Activated CD4-positive, alpha-beta T cell treated with anti-CD3 and anti-CD28 coated beads, Interleukin-2, amount 10 ng/mL, durations not matched to agents 24 days and 14 days (primary cell): ENCODE data around the gene KIF2A. TPM values are rescaled to one million over a fixed set of nuclear protein-coding genes. Genes with fewer than 3 reads are reported as not detected.

Experiments
- DNase-seq: peaks from one replicate; pipeline ENCODE4 v3.0.0; 2022
- H3K27ac Mint-ChIP-seq: one replicate; pipeline ENCODE4 v1.8.0; 2022; ENCODE audit warnings: mild to moderate bottlenecking, mixed read lengths
- H3K27me3 Mint-ChIP-seq: one replicate; pipeline ENCODE4 v1.8.0; 2022; ENCODE audit warnings: mixed read lengths
- H3K36me3 Mint-ChIP-seq: one replicate; pipeline ENCODE4 v1.8.0; 2022; ENCODE audit warnings: low read depth, mild to moderate bottlenecking, mixed read lengths
- H3K4me1 Mint-ChIP-seq: one replicate; pipeline ENCODE4 v1.8.0; 2021; ENCODE audit warnings: mixed read lengths
- H3K4me3 Mint-ChIP-seq: one replicate; pipeline ENCODE4 v1.8.0; 2022; ENCODE audit warnings: mild to moderate bottlenecking, moderate library complexity, mixed read lengths
- H3K9me3 Mint-ChIP-seq: one replicate; pipeline ENCODE4 v1.8.0; 2021; ENCODE audit warnings: mixed read lengths
- intact Hi-C: fragments of 100-400 bp; cut with micrococcal nuclease; formaldehyde crosslinking; loops from one replicate; pipeline ENCODE4 v1.15.1; 2023
- total RNA-seq: library from RNA; stranded (reverse); gene quantifications from 2 replicates; pipeline ENCODE4 v1.2.3, GENCODE V29; 2022

The KIF2A gene
- total RNA-seq, 1 donor from 2014 or later, result 238 TPM

- Mint-ChIP-seq H3K27ac (peak overlapping the region; percentile 98), H3K4me1 (peaks cover 49% of the 10 kb centered on the region), H3K27me3 (no peaks in the 10 kb centered on the region), H3K4me3 (peak overlapping the region; percentile 100), H3K36me3 (peaks cover 37% of the 10 kb centered on the region), H3K9me3 (no peaks in the 10 kb centered on the region)
- no peak for DNase-seq
- intact Hi-C loops, result loop anchor here (1.0 to 5.0 kb wide), 4 partner anchors 16 to 973 kb away; partner anchors contain the start of genes DIMT1 and ZSWIM6
Observed at GRCh38 chr5:62305358-62305714, 670 bp upstream of the KIF2A start.

- H3K4me1 Mint-ChIP-seq, result peaks cover 55% of the 10 kb centered on the region
- DNase-seq, result no peak
- peak overlapping the region; percentile 100 for H3K27ac Mint-ChIP-seq
- H3K9me3 Mint-ChIP-seq, result no peaks in the 10 kb centered on the region
- intact Hi-C loops, result loop anchor here (2.0 to 5.0 kb wide), 5 partner anchors 34 to 974 kb away; partner anchors contain the start of gene ZSWIM6
- peak overlapping the region; percentile 100 for H3K4me3 Mint-ChIP-seq
- H3K27me3 Mint-ChIP-seq, result no peaks in the 10 kb centered on the region
- peaks cover 47% of the 10 kb centered on the region for H3K36me3 Mint-ChIP-seq
Observed at GRCh38 chr5:62306323-62306895, 403 bp downstream of the KIF2A start.

- H3K9me3 Mint-ChIP-seq, result no peaks in the 10 kb centered on the region
- peak overlapping the region; percentile 100 for H3K4me3 Mint-ChIP-seq
- H3K4me1 Mint-ChIP-seq, result peaks cover 60% of the 10 kb centered on the region
- H3K36me3 Mint-ChIP-seq, result peaks cover 53% of the 10 kb centered on the region
- H3K27me3 Mint-ChIP-seq, result no peaks in the 10 kb centered on the region
- peak; percentile 87 for DNase-seq
- H3K27ac Mint-ChIP-seq, result peak overlapping the region; percentile 100
- intact Hi-C loops, result loop anchor here (2.0 to 5.0 kb wide), 5 partner anchors 34 to 975 kb away; partner anchors contain the start of gene ZSWIM6
Observed at GRCh38 chr5:62306896-62307689, 1.1 kb downstream of the KIF2A start.

GRCh38 chr5:62308439-62308838, 2.4 kb downstream of the KIF2A start:
- no peak for DNase-seq
- intact Hi-C loops, result loop anchor here (5.0 kb wide), 1 partner anchor 976 kb away; the partner anchor contains the start of gene ZSWIM6
- Mint-ChIP-seq H3K4me3 (peak overlapping the region; percentile 100), H3K36me3 (peaks cover 59% of the 10 kb centered on the region), H3K9me3 (no peaks in the 10 kb centered on the region), H3K27me3 (no peaks in the 10 kb centered on the region), H3K27ac (peak overlapping the region; percentile 100), H3K4me1 (peaks cover 66% of the 10 kb centered on the region)

GRCh38 chr5:62309107-62309506, 3.1 kb downstream of the KIF2A start:
- Mint-ChIP-seq H3K27me3 (no peaks in the 10 kb centered on the region), H3K9me3 (no peaks in the 10 kb centered on the region), H3K27ac (peak overlapping the region; percentile 58), H3K36me3 (peaks cover 61% of the 10 kb centered on the region), H3K4me3 (peak overlapping the region; percentile 69), H3K4me1 (peaks cover 65% of the 10 kb centered on the region)
- no peak for DNase-seq
- intact Hi-C loops, result loop anchor here (5.0 kb wide), 1 partner anchor 977 kb away; the partner anchor contains the start of gene ZSWIM6

GRCh38 chr5:62310426-62311143, 4.6 kb downstream of the KIF2A start:
- no peaks in the 10 kb centered on the region for H3K9me3 Mint-ChIP-seq
- H3K4me1 Mint-ChIP-seq, result peaks cover 66% of the 10 kb centered on the region
- DNase-seq, result no peak
- intact Hi-C loops, result no loop called here
- H3K4me3 Mint-ChIP-seq, result peak overlapping the region; percentile 69
- H3K27me3 Mint-ChIP-seq, result no peaks in the 10 kb centered on the region
- H3K36me3 Mint-ChIP-seq, result peaks cover 66% of the 10 kb centered on the region
- peak overlapping the region; percentile 61 for H3K27ac Mint-ChIP-seq

- Mint-ChIP-seq H3K4me1 (peaks cover 70% of the 10 kb centered on the region), H3K9me3 (no peaks in the 10 kb centered on the region), H3K27ac (peak overlapping the region; percentile 61), H3K4me3 (peak overlapping the region; percentile 69), H3K27me3 (no peaks in the 10 kb centered on the region), H3K36me3 (peaks cover 67% of the 10 kb centered on the region)
- DNase-seq, result no peak
- intact Hi-C loops, result loop anchor here (2.0 kb wide), 1 partner anchor 15 kb away; no protein-coding TSS in a partner anchor
Observed at GRCh38 chr5:62312036-62312435, 6.0 kb downstream of the KIF2A start.

- no peaks in the 10 kb centered on the region for H3K9me3 Mint-ChIP-seq
- intact Hi-C loops, result loop anchor here (2.0 kb wide), 1 partner anchor 14 kb away; no protein-coding TSS in a partner anchor
Observed at GRCh38 chr5:62312674-62313073, 6.7 kb downstream of the KIF2A start.

GRCh38 chr5:62314213-62314830, 8.3 kb downstream of the KIF2A start:
- H3K4me3 Mint-ChIP-seq, result peak overlapping the region; percentile 26
- H3K27me3 Mint-ChIP-seq, result no peaks in the 10 kb centered on the region
- H3K4me1 Mint-ChIP-seq, result peaks cover 74% of the 10 kb centered on the region

More at GRCh38 chr5:62312674-62313073, 6.7 kb downstream of the KIF2A start:
- Mint-ChIP-seq H3K36me3 (peaks cover 66% of the 10 kb centered on the region), H3K4me1 (peaks cover 75% of the 10 kb centered on the region), H3K27ac (peak overlapping the region; percentile 49), H3K27me3 (no peaks in the 10 kb centered on the region), H3K4me3 (peak overlapping the region; percentile 36)
- no peak for DNase-seq

GRCh38 chr5:62315376-62316175, 9.6 kb downstream of the KIF2A start:
- peak overlapping the region; percentile 8 for H3K27ac Mint-ChIP-seq
- H3K27me3 Mint-ChIP-seq, result no peaks in the 10 kb centered on the region
- H3K9me3 Mint-ChIP-seq, result no peaks in the 10 kb centered on the region
- H3K36me3 Mint-ChIP-seq, result peaks cover 53% of the 10 kb centered on the region
- no peak for DNase-seq
- peaks cover 70% of the 10 kb centered on the region for H3K4me1 Mint-ChIP-seq
- intact Hi-C loops, result no loop called here
- peak overlapping the region; percentile 5 for H3K4me3 Mint-ChIP-seq

More at GRCh38 chr5:62314213-62314830, 8.3 kb downstream of the KIF2A start:
- Mint-ChIP-seq H3K27ac (peak overlapping the region; percentile 64), H3K36me3 (peaks cover 62% of the 10 kb centered on the region), H3K9me3 (no peaks in the 10 kb centered on the region)
- intact Hi-C loops, result no loop called here
- no peak for DNase-seq

- Mint-ChIP-seq H3K27me3 (no peaks in the 10 kb centered on the region), H3K27ac (no peak overlapping the region), H3K9me3 (no peaks in the 10 kb centered on the region), H3K4me1 (peaks cover 66% of the 10 kb centered on the region), H3K36me3 (peaks cover 49% of the 10 kb centered on the region), H3K4me3 (peak overlapping the region; percentile 6)
- no peak for DNase-seq
- intact Hi-C loops, result no loop called here
Observed at GRCh38 chr5:62316176-62316502, 10.1 kb downstream of the KIF2A start.

- Mint-ChIP-seq H3K4me1 (peaks cover 59% of the 10 kb centered on the region), H3K9me3 (no peaks in the 10 kb centered on the region), H3K36me3 (peaks cover 48% of the 10 kb centered on the region), H3K27ac (peak overlapping the region; percentile 54), H3K27me3 (no peaks in the 10 kb centered on the region), H3K4me3 (no peak overlapping the region)
- DNase-seq, result no peak
- intact Hi-C loops, result no loop called here
Observed at GRCh38 chr5:62317810-62318209, 11.8 kb downstream of the KIF2A start.

GRCh38 chr5:62322484-62322883, 16.5 kb downstream of the KIF2A start:
- DNase-seq, result no peak
- Mint-ChIP-seq H3K27ac (no peak overlapping the region), H3K4me1 (peaks cover 64% of the 10 kb centered on the region), H3K36me3 (peaks cover 54% of the 10 kb centered on the region), H3K9me3 (no peaks in the 10 kb centered on the region), H3K4me3 (no peak overlapping the region), H3K27me3 (no peaks in the 10 kb centered on the region)
- intact Hi-C loops, result no loop called here
